Subcutaneous abdominal adipose tissue (tissue), 5 donors: Measurements from ENCODE around the gene FLCN.

ENCODE experiments used
- H3K27ac ChIP-seq: one replicate; pipeline ENCODE4 v1.7.0; 2013; ENCODE audit warnings: low read depth, mild to moderate bottlenecking, inconsistent platforms, low read length, moderate library complexity
- H3K27me3 ChIP-seq, 5 donors: one replicate each; pipeline ENCODE4 v1.7.0; 2013; ENCODE audit warnings: low read length in 5 of 5, inconsistent platforms in 1 of 5; ENCODE audit not compliant: control insufficient read depth in 5 of 5, insufficient read depth in 4 of 5
- H3K36me3 ChIP-seq, 5 donors: one replicate each; pipeline ENCODE4 v1.7.0; 2013; ENCODE audit warnings: low read length in 5 of 5; ENCODE audit not compliant: control insufficient read depth in 5 of 5, insufficient read depth in 5 of 5
- H3K4me1 ChIP-seq, 5 donors: one replicate each; pipeline ENCODE4 v1.7.0; 2013; ENCODE audit warnings: low read length in 5 of 5, mild to moderate bottlenecking in 3 of 5, moderate library complexity in 1 of 5; ENCODE audit not compliant: control insufficient read depth in 5 of 5, insufficient read depth in 5 of 5
- H3K4me3 ChIP-seq, 5 donors: one replicate each; pipeline ENCODE4 v1.7.0; 2013; ENCODE audit warnings: low read length in 5 of 5, low read depth in 1 of 5
- H3K9ac ChIP-seq, 5 donors: one replicate each; pipeline ENCODE4 v1.7.0; 2013; ENCODE audit warnings: low read length in 5 of 5, mild to moderate bottlenecking in 4 of 5, moderate library complexity in 3 of 5
- H3K9me3 ChIP-seq, 5 donors: one replicate each; pipeline ENCODE4 v1.7.0; 2013; ENCODE audit warnings: low read length in 5 of 5; ENCODE audit not compliant: control insufficient read depth in 5 of 5
- donor health status: healthy.
- donor health status: healthy.
- donor health status: healthy.
- donor health status: healthy.
- donor health status: healthy.

Gene FLCN

GRCh38 chr17:17180741-17181525 is 56.0 kb downstream of the FLCN start:
- H3K36me3 ChIP-seq: peaks cover 0 to 86% (median 79%) of the 10 kb centered on the region in 5 donors
- H3K9me3 ChIP-seq: no peaks in the 10 kb centered on the region
- peaks cover 0 to 26% (median 15%) of the 10 kb centered on the region in 5 donors for H3K4me1 ChIP-seq
- no peak overlapping the region for H3K4me3 ChIP-seq
- no peak overlapping the region for H3K27ac ChIP-seq
- H3K9ac ChIP-seq: no peak overlapping the region
- H3K27me3 ChIP-seq: no peaks in the 10 kb centered on the region

- Histone ChIP-seq H3K36me3 (peaks cover 0 to 93% (median 87%) of the 10 kb centered on the region in 5 donors), H3K27ac (no peak overlapping the region), H3K9ac (no peak overlapping the region), H3K9me3 (no peaks in the 10 kb centered on the region), H3K4me1 (peaks cover 0 to 29% (median 8%) of the 10 kb centered on the region in 5 donors), H3K4me3 (no peak overlapping the region), H3K27me3 (no peaks in the 10 kb centered on the region)
Measured at GRCh38 chr17:17180141-17180603, 56.8 kb downstream of the FLCN start.

GRCh38 chr17:17179371-17179827 is 57.6 kb downstream of the FLCN start:
- Histone ChIP-seq H3K9me3 (no peaks in the 10 kb centered on the region), H3K27me3 (no peaks in the 10 kb centered on the region), H3K4me1 (peaks cover 0 to 25% (median 0%) of the 10 kb centered on the region in 5 donors), H3K27ac (no peak overlapping the region), H3K4me3 (no peak overlapping the region), H3K9ac (no peak overlapping the region), H3K36me3 (peaks cover 0 to 97% (median 92%) of the 10 kb centered on the region in 5 donors)

GRCh38 chr17:17177176-17177575 is 59.8 kb downstream of the FLCN start:
- H3K27me3 ChIP-seq: no peaks in the 10 kb centered on the region
- no peaks in the 10 kb centered on the region for H3K9me3 ChIP-seq
- H3K27ac ChIP-seq: no peak overlapping the region
- peaks cover 0 to 26% (median 0%) of the 10 kb centered on the region in 5 donors for H3K4me1 ChIP-seq
- peaks cover 0 to 98% (median 94%) of the 10 kb centered on the region in 5 donors for H3K36me3 ChIP-seq
- H3K4me3 ChIP-seq: no peak overlapping the region
- H3K9ac ChIP-seq: no peak overlapping the region

GRCh38 chr17:17176341-17176740 is 60.6 kb downstream of the FLCN start:
- Histone ChIP-seq H3K27ac (no peak overlapping the region), H3K4me3 (no peak overlapping the region), H3K9ac (no peak overlapping the region), H3K9me3 (no peaks in the 10 kb centered on the region), H3K27me3 (no peaks in the 10 kb centered on the region), H3K36me3 (peaks cover 0 to 98% (median 94%) of the 10 kb centered on the region in 5 donors), H3K4me1 (peaks cover 0 to 35% (median 2%) of the 10 kb centered on the region in 5 donors)

GRCh38 chr17:17175917-17176316 is 61.1 kb downstream of the FLCN start:
- H3K4me3 ChIP-seq: no peak overlapping the region
- no peak overlapping the region for H3K27ac ChIP-seq
- H3K27me3 ChIP-seq: no peaks in the 10 kb centered on the region
- H3K9ac ChIP-seq: peak overlapping the region in 1 of 5 donors; percentile 23
- peaks cover 0 to 98% (median 94%) of the 10 kb centered on the region in 5 donors for H3K36me3 ChIP-seq
- no peaks in the 10 kb centered on the region for H3K9me3 ChIP-seq
- peaks cover 0 to 39% (median 2%) of the 10 kb centered on the region in 5 donors for H3K4me1 ChIP-seq

GRCh38 chr17:17175340-17175739 is 61.6 kb downstream of the FLCN start:
- peaks cover 0 to 98% (median 93%) of the 10 kb centered on the region in 5 donors for H3K36me3 ChIP-seq
- no peak overlapping the region for H3K4me3 ChIP-seq

GRCh38 chr17:17173921-17174320 is 63.0 kb downstream of the FLCN start:
- peaks cover 0 to 46% (median 2%) of the 10 kb centered on the region in 5 donors for H3K4me1 ChIP-seq
- H3K4me3 ChIP-seq: no peak overlapping the region
- H3K9ac ChIP-seq: no peak overlapping the region
- peaks cover 0 to 95% (median 91%) of the 10 kb centered on the region in 5 donors for H3K36me3 ChIP-seq
- no peaks in the 10 kb centered on the region for H3K27me3 ChIP-seq
- no peak overlapping the region for H3K27ac ChIP-seq
- H3K9me3 ChIP-seq: no peaks in the 10 kb centered on the region

More at GRCh38 chr17:17175340-17175739, 61.6 kb downstream of the FLCN start:
- no peaks in the 10 kb centered on the region for H3K9me3 ChIP-seq
- peak overlapping the region in 1 of 5 donors; percentile 23 for H3K9ac ChIP-seq
- no peak overlapping the region for H3K27ac ChIP-seq
- no peaks in the 10 kb centered on the region for H3K27me3 ChIP-seq
- H3K4me1 ChIP-seq: peaks cover 0 to 45% (median 2%) of the 10 kb centered on the region in 5 donors

GRCh38 chr17:17172990-17173389 is 64.0 kb downstream of the FLCN start:
- H3K27me3 ChIP-seq: no peaks in the 10 kb centered on the region
- no peak overlapping the region for H3K4me3 ChIP-seq
- H3K27ac ChIP-seq: no peak overlapping the region
- H3K4me1 ChIP-seq: peaks cover 0 to 46% (median 2%) of the 10 kb centered on the region in 5 donors
- H3K9me3 ChIP-seq: no peaks in the 10 kb centered on the region
- peaks cover 0 to 95% (median 89%) of the 10 kb centered on the region in 5 donors for H3K36me3 ChIP-seq
- no peak overlapping the region for H3K9ac ChIP-seq
